Right lung (tissue), 10 donors: ENCODE measurements around the gene PSMA2. TPM values are rescaled to one million over a fixed set of nuclear protein-coding genes. Genes with fewer than 3 reads are reported as not detected.
A peak's percentile ranks its signal among the peaks of the same experiment; 100 is the strongest.

Experiments
- DNase-seq, 2 donors: peaks; one replicate each; pipeline ENCODE4 v3.0.0-alpha.2; 2013
- long read RNA-seq, 8 donors: transcript quantifications; one replicate each; lab custom pipeline, GENCODE V29; 2026
- polyA plus RNA-seq, 5 donors: library from polyadenylated mRNA; unstranded; fragments of 120-200 nt; gene quantifications; one replicate each; pipeline versions ENCODE4 v1.2.1 to v1.2.3, GENCODE V29; 2013; ENCODE audit warnings: inconsistent platforms in 1 of 5, low replicate concordance in 1 of 5; ENCODE audit not compliant: insufficient read length in 5 of 5, insufficient read depth in 1 of 5

Gene PSMA2
- 100 to 1,000 TPM; 126 to 189 (median 150) TPM for polyA plus RNA-seq
- long read RNA-seq, donor 1, transcript PSMA2-201 (8 exons, 1,487 nt), result major isoform, 216 of 694 reads
- long read RNA-seq, donor 1, partial matches to known transcripts, result 366 of 694 reads
- long read RNA-seq, donor 1, other reads (novel, unspliced or antisense), result 111 of 694 reads
- long read RNA-seq, donor 2, transcript PSMA2-201 (8 exons, 1,487 nt), result major isoform, 147 of 345 reads
- long read RNA-seq, donor 2, partial matches to known transcripts, result 125 of 345 reads
- long read RNA-seq, donor 2, other reads (novel, unspliced or antisense), result 72 of 345 reads
- long read RNA-seq, donor 3, transcript PSMA2-201 (8 exons, 1,487 nt), result major isoform, 136 of 312 reads
- long read RNA-seq, donor 3, partial matches to known transcripts, result 75 of 312 reads
- long read RNA-seq, donor 3, other reads (novel, unspliced or antisense), result 100 of 312 reads
- long read RNA-seq, donor 4, transcript PSMA2-201 (8 exons, 1,487 nt), result major isoform, 84 of 116 reads
- long read RNA-seq, donor 4, partial matches to known transcripts, result 31 of 116 reads
- long read RNA-seq, donor 4, other reads (novel, unspliced or antisense), result 0 of 116 reads
- long read RNA-seq, donor 5, transcript PSMA2-201 (8 exons, 1,487 nt), result major isoform, 207 of 293 reads
- long read RNA-seq, donor 5, partial matches to known transcripts, result 82 of 293 reads
- long read RNA-seq, donor 5, other reads (novel, unspliced or antisense), result 0 of 293 reads
- long read RNA-seq, donor 6, transcript PSMA2-201 (8 exons, 1,487 nt), result major isoform, 169 of 305 reads
- long read RNA-seq, donor 6, partial matches to known transcripts, result 65 of 305 reads
- long read RNA-seq, donor 6, other reads (novel, unspliced or antisense), result 70 of 305 reads
- long read RNA-seq, donor 7, transcript PSMA2-201 (8 exons, 1,487 nt), result major isoform, 68 of 246 reads
- long read RNA-seq, donor 7, partial matches to known transcripts, result 47 of 246 reads
- long read RNA-seq, donor 7, other reads (novel, unspliced or antisense), result 127 of 246 reads
- long read RNA-seq, donor 8, transcript PSMA2-201 (8 exons, 1,487 nt), result major isoform, 54 of 69 reads
- long read RNA-seq, donor 8, partial matches to known transcripts, result 15 of 69 reads
- long read RNA-seq, donor 8, other reads (novel, unspliced or antisense), result 0 of 69 reads

GRCh38 chr7:42931834-42932651, at the start of gene PSMA2, which contains the start of gene MRPL32:
TSS of gene PSMA2 (minus strand) at chr7:42932174. CDS start at chr7:42932158, 16 bp downstream.
TSS of gene MRPL32 (plus strand) at chr7:42932376. CDS start at chr7:42932387, 11 bp downstream.
- DNase-seq, result peak; percentile 92 to 96

GRCh38 chr7:42981601-42982000, 49.6 kb upstream of the PSMA2 start:
- DNase-seq, result no peak

GRCh38 chr7:42980514-42980913, 48.5 kb upstream of the PSMA2 start:
- DNase-seq, result no peak

GRCh38 chr7:42980084-42980483, 48.1 kb upstream of the PSMA2 start:
- no peak for DNase-seq

GRCh38 chr7:42978496-42978895, 46.5 kb upstream of the PSMA2 start:
- peak; percentile 33 to 45 for DNase-seq

- no peak for DNase-seq
Measured at GRCh38 chr7:42976371-42976770, 44.4 kb upstream of the PSMA2 start.

GRCh38 chr7:42972699-42973500, 40.9 kb upstream of the PSMA2 start:
- peak; percentile 27 to 38 for DNase-seq

GRCh38 chr7:42967391-42967790, 35.4 kb upstream of the PSMA2 start:
- no peak for DNase-seq

GRCh38 chr7:42964849-42965805, 33.2 kb upstream of the PSMA2 start:
- no peak for DNase-seq

GRCh38 chr7:42964293-42964692, 32.3 kb upstream of the PSMA2 start:
- no peak for DNase-seq

GRCh38 chr7:42961170-42961569, 29.2 kb upstream of the PSMA2 start:
- DNase-seq, result no peak

GRCh38 chr7:42960762-42961161, 28.8 kb upstream of the PSMA2 start:
- no peak for DNase-seq

- DNase-seq, result no peak
Measured at GRCh38 chr7:42959549-42959948, 27.6 kb upstream of the PSMA2 start.

GRCh38 chr7:42956062-42956461, 24.1 kb upstream of the PSMA2 start:
- DNase-seq, result no peak

GRCh38 chr7:42953994-42954393, 22.0 kb upstream of the PSMA2 start:
- no peak for DNase-seq

GRCh38 chr7:42952328-42952727, 20.4 kb upstream of the PSMA2 start:
- DNase-seq, result no peak

GRCh38 chr7:42950417-42950816, 18.4 kb upstream of the PSMA2 start:
- no peak for DNase-seq

- DNase-seq, result no peak
Measured at GRCh38 chr7:42947521-42947920, 15.5 kb upstream of the PSMA2 start.

- no peak for DNase-seq
Measured at GRCh38 chr7:42946627-42946950, 14.6 kb upstream of the PSMA2 start.
